MM.1S (cell line): Measurements from ENCODE around the gene LIPI.
"Not testable (repeated sequence)": the region's sequence is repeated elsewhere in the genome, so short reads cannot be mapped to it uniquely, and the experiment has no call there.

Experiments used
- DNase-seq: peaks from one replicate; pipeline ENCODE4 v3.0.0-alpha.2; 2015
- H2AFZ ChIP-seq: fragments of 300-600 bp; sonication (generic); 2 replicates; pipeline ENCODE4 v1.6.0; 2016; ENCODE audit warnings: antibody characterized with exemption, low read length
- H3F3A ChIP-seq: fragments of 300-600 bp; sonication (generic); 2 replicates; pipeline ENCODE4 v1.6.1; 2016; ENCODE audit warnings: mild to moderate bottlenecking, antibody characterized with exemption, low read length, moderate library complexity, mixed read lengths; ENCODE audit not compliant: insufficient read depth
- H3K27ac ChIP-seq: fragments of 300-600 bp; sonication (generic); 2 replicates; pipeline ENCODE4 v1.5.1; 2016; ENCODE audit warnings: mild to moderate bottlenecking, low read length
- H3K27me3 ChIP-seq: fragments of 300-600 bp; sonication (generic); replicated peaks from 2 replicates; pipeline ENCODE4 v1.6.0; 2016; ENCODE audit warnings: low read length; ENCODE audit not compliant: insufficient read depth
- H3K36me3 ChIP-seq: fragments of 300-600 bp; sonication (generic); replicated peaks from 2 replicates; pipeline ENCODE4 v1.6.1; 2016; ENCODE audit warnings: mild to moderate bottlenecking, low read length, mixed read lengths; ENCODE audit not compliant: insufficient read depth
- H3K4me1 ChIP-seq: fragments of 300-600 bp; sonication (generic); 2 replicates; pipeline ENCODE4 v1.6.1; 2016; ENCODE audit warnings: low read length, mixed read lengths
- H3K4me2 ChIP-seq: fragments of 300-600 bp; sonication (generic); 2 replicates; pipeline ENCODE4 v1.6.0; 2016; ENCODE audit warnings: low read depth, low read length
- H3K4me3 ChIP-seq: fragments of 300-600 bp; sonication (generic); 2 replicates; pipeline ENCODE4 v1.5.1; 2016; ENCODE audit warnings: low read length, mixed read lengths
- H3K79me2 ChIP-seq: fragments of 300-600 bp; sonication (generic); 2 replicates; pipeline ENCODE4 v1.6.1; 2016; ENCODE audit warnings: mixed run types, low read length, mixed read lengths
- H3K9ac ChIP-seq: fragments of 300-600 bp; sonication (generic); 2 replicates; pipeline ENCODE4 v1.6.1; 2016; ENCODE audit warnings: low read length, mixed read lengths
- H3K9me2 ChIP-seq: fragments of 300-600 bp; sonication (generic); replicated peaks from 2 replicates; pipeline ENCODE4 v1.6.1; 2016; ENCODE audit warnings: mild to moderate bottlenecking, low read length, mixed read lengths; ENCODE audit not compliant: insufficient read depth
- H3K9me3 ChIP-seq: fragments of 300-600 bp; sonication (generic); replicated peaks from 2 replicates; pipeline ENCODE4 v1.6.1; 2016; ENCODE audit warnings: mild to moderate bottlenecking, low read length, mixed read lengths; ENCODE audit not compliant: insufficient read depth
- H4K20me1 ChIP-seq: fragments of 300-600 bp; sonication (generic); 2 replicates; pipeline ENCODE4 v1.6.1; 2016; ENCODE audit warnings: mild to moderate bottlenecking, low read length, moderate library complexity, mixed read lengths; ENCODE audit not compliant: insufficient read depth

LIPI gene

GRCh38 chr21:14061820-14062219, 148.9 kb downstream of the LIPI start:
- not testable (repeated sequence) for H3K27ac ChIP-seq, H3K4me1 ChIP-seq, H3K27me3 ChIP-seq, H3K9me2 ChIP-seq, H3F3A ChIP-seq, H3K4me2 ChIP-seq, H2AFZ ChIP-seq, DNase-seq, H3K9me3 ChIP-seq, H3K4me3 ChIP-seq, H3K9ac ChIP-seq, H4K20me1 ChIP-seq, H3K79me2 ChIP-seq, H3K36me3 ChIP-seq

DNA sequence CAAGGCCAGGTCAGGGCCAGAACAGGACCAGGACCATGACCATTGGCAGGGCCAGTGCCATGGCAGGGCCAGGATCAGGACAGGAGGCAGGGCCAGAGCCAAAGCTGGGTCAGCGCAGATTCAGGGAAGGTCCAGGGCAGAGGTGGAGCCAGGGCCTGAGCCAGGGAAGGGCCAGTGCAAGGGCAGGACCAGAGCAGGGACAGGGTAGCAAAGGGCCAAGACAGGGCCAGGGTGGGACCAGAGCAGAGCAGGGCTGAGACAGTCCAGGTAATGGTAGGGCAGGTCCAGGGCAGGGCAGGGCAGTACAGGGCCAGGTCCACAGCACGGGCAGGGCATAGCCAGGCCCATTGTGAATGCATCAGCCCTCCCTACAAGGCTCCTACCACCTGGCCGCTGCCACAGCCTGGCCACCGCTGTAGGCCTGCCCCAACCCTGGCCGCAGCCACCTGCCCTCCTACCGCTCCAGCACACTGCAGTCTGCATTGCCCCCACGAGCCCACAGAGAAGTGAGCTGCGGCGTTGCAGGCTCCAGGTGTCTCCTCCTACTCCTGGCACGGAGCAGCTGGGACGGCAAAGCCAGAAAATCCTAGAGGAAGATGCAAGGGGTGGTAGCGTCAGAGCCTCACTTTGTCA, 151.6 kb downstream of the LIPI start:
- H3K4me3 ChIP-seq, H3K9me3 ChIP-seq, H3K4me1 ChIP-seq, DNase-seq, H3K36me3 ChIP-seq, H3K27me3 ChIP-seq, H3K79me2 ChIP-seq, H4K20me1 ChIP-seq, H3K4me2 ChIP-seq, H3F3A ChIP-seq, H2AFZ ChIP-seq, H3K9ac ChIP-seq, H3K27ac ChIP-seq, H3K9me2 ChIP-seq: not testable (repeated sequence)
